Activated B cell treated with CpG ODN at 0.5 μM for 24 hours (primary cell): Measurements from ENCODE around the gene FSTL4. TPM values are rescaled to one million over a fixed set of nuclear protein-coding genes. Genes with fewer than 3 reads are reported as not detected.
"Not testable (repeated sequence)": the region's sequence is repeated elsewhere in the genome, so short reads cannot be mapped to it uniquely, and the experiment has no call there.

Experiments
- ATAC-seq: fragments of 200-7000 bp; cut with Tn5 transposase; one replicate; pipeline ENCODE4 v1.10.0; 2021; ENCODE audit warnings: low read depth, mild to moderate bottlenecking, moderate library complexity
- CTCF ChIA-PET: fragments of 350-600 bp; sonication (Branson Sonifier 250); formaldehyde crosslinking; loops from one replicate; lab custom pipeline; 2021; ENCODE audit warnings: antibody characterized with exemption; lab: Charles Lee
- POLR2A ChIA-PET: fragments of 350-600 bp; sonication (Branson Sonifier 250); formaldehyde crosslinking; loops from one replicate; lab custom pipeline; 2021; ENCODE audit warnings: antibody characterized with exemption; lab: Charles Lee
- DNase-seq: peaks from one replicate; pipeline ENCODE4 v3.0.0; 2022
- H3K27ac Mint-ChIP-seq: one replicate; pipeline ENCODE4 v1.8.0; 2020; ENCODE audit warnings: mixed read lengths
- H3K27me3 Mint-ChIP-seq: one replicate; pipeline ENCODE4 v1.8.0; 2021; ENCODE audit warnings: mixed read lengths
- H3K36me3 Mint-ChIP-seq: one replicate; pipeline ENCODE4 v1.8.0; 2021; ENCODE audit warnings: low read depth, mixed read lengths
- H3K4me1 Mint-ChIP-seq: one replicate; pipeline ENCODE4 v1.8.0; 2021; ENCODE audit warnings: mixed read lengths
- H3K4me3 Mint-ChIP-seq: one replicate; pipeline ENCODE4 v1.8.0; 2020; ENCODE audit warnings: mild to moderate bottlenecking, mixed read lengths
- H3K9me3 Mint-ChIP-seq: one replicate; pipeline ENCODE4 v1.8.0; 2020; ENCODE audit warnings: mixed read lengths
- intact Hi-C: fragments of 100-400 bp; cut with micrococcal nuclease; formaldehyde crosslinking; loops from one replicate; pipeline ENCODE4 v1.15.1; 2024
- total RNA-seq: library from RNA; stranded (reverse); gene quantifications from 2 replicates; pipeline ENCODE4 v1.2.3, GENCODE V29; 2022
- TF ChIP-seq, protein P1 (sequence below): fragments of 200-600 bp; IDR thresholded peaks from one replicate; pipeline ENCODE4 v1.8.0; 2022; ENCODE audit warnings: antibody characterized with exemption, mild to moderate bottlenecking

FSTL4 gene
- total RNA-seq, 1 donor from 2014 or later: 1.7 TPM

DNA sequence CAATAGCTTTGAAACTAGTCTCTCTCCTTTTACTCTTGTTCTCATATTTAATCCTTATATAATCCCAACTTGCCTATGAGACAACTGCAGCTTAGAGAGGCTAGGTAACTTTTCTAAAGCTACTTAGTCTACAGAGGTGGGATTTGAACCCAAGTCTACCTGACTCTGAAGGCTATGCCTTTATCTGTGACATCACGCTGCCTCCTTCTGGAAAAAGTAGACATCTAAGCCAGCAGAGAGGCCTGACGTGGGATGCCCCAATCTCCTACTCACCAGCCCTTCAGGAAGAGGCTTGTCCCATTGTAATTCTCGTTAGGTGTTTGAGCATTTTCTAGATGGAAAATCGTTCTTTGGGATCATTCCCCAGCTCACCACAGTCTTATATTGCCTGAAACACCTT is 393.0 kb downstream of the FSTL4 start:
- intact Hi-C loops: no loop called here
- no peak overlapping the region for H3K27ac Mint-ChIP-seq
- H3K4me3 Mint-ChIP-seq: no peak overlapping the region
- ChIA-PET POLR2A (interaction anchor here (0.7 kb wide), 1 partner anchor 209 kb away, joined by 3 read pairs; no protein-coding TSS in a partner anchor), CTCF (no interaction called here)
- DNase-seq: no peak
- TF ChIP-seq, protein P1, sequence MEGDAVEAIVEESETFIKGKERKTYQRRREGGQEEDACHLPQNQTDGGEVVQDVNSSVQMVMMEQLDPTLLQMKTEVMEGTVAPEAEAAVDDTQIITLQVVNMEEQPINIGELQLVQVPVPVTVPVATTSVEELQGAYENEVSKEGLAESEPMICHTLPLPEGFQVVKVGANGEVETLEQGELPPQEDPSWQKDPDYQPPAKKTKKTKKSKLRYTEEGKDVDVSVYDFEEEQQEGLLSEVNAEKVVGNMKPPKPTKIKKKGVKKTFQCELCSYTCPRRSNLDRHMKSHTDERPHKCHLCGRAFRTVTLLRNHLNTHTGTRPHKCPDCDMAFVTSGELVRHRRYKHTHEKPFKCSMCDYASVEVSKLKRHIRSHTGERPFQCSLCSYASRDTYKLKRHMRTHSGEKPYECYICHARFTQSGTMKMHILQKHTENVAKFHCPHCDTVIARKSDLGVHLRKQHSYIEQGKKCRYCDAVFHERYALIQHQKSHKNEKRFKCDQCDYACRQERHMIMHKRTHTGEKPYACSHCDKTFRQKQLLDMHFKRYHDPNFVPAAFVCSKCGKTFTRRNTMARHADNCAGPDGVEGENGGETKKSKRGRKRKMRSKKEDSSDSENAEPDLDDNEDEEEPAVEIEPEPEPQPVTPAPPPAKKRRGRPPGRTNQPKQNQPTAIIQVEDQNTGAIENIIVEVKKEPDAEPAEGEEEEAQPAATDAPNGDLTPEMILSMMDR: no peak
- no peaks in the 10 kb centered on the region for H3K9me3 Mint-ChIP-seq
- no peaks in the 10 kb centered on the region for H3K4me1 Mint-ChIP-seq
- peaks cover 2% of the 10 kb centered on the region for H3K27me3 Mint-ChIP-seq
- ATAC-seq: no peak
- H3K36me3 Mint-ChIP-seq: no peaks in the 10 kb centered on the region

DNA sequence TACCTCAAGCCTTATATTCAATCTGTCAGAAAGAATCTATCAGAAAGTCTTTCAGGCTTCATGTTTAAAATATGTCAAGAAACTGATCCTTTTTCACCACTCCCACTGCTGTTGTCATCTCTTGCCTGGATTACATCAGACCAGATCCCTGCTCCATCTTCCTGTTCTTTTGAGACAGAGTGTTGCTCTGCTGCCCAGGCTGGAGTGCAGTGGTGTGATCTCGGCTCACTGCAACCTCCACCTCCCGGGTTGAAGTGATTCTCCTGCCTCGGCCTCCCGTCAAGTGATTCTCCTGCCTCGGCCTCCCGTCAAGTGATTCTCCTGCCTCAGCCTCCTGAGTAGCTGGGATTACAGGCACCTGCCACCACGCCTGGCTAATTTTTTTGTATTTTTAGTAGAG is 396.2 kb downstream of the FSTL4 start:
- intact Hi-C loops, ATAC-seq, H3K36me3 Mint-ChIP-seq, H3K9me3 Mint-ChIP-seq, CTCF ChIA-PET, H3K4me3 Mint-ChIP-seq, H3K4me1 Mint-ChIP-seq, H3K27me3 Mint-ChIP-seq, POLR2A ChIA-PET, H3K27ac Mint-ChIP-seq, DNase-seq: not testable (repeated sequence)

DNA sequence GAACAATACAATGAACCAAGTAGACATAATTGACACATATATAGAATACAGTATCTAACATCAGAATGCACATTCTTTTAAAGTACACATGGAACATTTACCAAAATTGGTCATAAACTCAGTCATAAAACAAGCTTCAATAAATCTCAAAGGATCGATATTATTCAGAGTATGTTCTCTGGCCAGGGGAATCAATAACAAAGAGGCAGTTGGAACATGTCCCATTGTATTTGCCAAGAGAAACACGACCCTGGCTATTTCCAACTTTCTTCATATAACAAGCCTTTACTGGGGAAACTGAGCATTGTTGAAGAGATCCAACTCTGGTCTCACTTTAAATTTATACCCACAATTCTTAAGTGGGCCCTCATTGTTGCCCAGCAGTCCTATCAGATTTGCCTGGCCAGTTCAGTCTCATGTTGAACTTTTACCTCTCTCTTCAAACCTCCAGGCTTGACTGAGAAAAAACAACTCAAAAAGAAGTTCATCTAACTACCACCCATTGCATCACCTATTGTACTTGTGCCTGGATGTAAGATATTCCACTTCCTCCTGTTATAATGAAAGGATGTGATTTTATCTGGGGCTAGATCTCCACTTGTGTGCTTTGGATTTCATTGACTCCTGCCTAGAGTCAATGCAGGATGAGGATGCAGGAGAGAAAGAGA is 398.1 kb downstream of the FSTL4 start:
- intact Hi-C loops: no loop called here

DNA sequence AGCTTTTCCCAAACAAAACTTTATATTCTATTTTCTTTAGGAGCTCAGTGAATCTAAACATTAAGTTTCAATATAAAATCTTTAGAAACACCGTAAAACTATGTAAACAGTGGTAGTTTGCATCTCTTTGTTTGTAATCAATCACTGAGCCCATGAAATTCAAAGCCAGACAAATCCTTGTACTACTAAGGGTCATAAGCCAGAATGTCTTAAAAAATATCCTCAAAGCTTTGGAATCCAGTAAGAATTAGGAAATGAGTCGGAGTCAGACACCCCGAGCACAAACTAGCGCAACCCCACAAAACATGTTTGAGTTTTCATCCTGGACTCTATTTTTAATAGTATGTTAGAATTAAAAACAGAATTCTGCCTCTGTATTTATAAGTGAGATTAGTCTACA is 406.7 kb downstream of the FSTL4 start:
- TF ChIP-seq, protein P1: no peak
- no peak overlapping the region for H3K4me3 Mint-ChIP-seq
- H3K27ac Mint-ChIP-seq: no peak overlapping the region
- H3K9me3 Mint-ChIP-seq: no peaks in the 10 kb centered on the region
- H3K36me3 Mint-ChIP-seq: no peaks in the 10 kb centered on the region
- no peaks in the 10 kb centered on the region for H3K4me1 Mint-ChIP-seq
- ATAC-seq: no peak
- CTCF ChIA-PET: no interaction called here
- DNase-seq: no peak
- POLR2A ChIA-PET: no interaction called here
- H3K27me3 Mint-ChIP-seq: peaks cover 2% of the 10 kb centered on the region
- intact Hi-C loops: no loop called here

More for the DNA sequence above, 398.1 kb downstream of the FSTL4 start:
- ATAC-seq: no peak
- no peak overlapping the region for H3K4me3 Mint-ChIP-seq
- no peaks in the 10 kb centered on the region for H3K36me3 Mint-ChIP-seq
- H3K4me1 Mint-ChIP-seq: no peaks in the 10 kb centered on the region
- no peak for DNase-seq
- no peaks in the 10 kb centered on the region for H3K9me3 Mint-ChIP-seq
- TF ChIP-seq, protein P1: no peak
- ChIA-PET POLR2A (no interaction called here), CTCF (no interaction called here)
- peaks cover 2% of the 10 kb centered on the region for H3K27me3 Mint-ChIP-seq
- no peak overlapping the region for H3K27ac Mint-ChIP-seq

DNA sequence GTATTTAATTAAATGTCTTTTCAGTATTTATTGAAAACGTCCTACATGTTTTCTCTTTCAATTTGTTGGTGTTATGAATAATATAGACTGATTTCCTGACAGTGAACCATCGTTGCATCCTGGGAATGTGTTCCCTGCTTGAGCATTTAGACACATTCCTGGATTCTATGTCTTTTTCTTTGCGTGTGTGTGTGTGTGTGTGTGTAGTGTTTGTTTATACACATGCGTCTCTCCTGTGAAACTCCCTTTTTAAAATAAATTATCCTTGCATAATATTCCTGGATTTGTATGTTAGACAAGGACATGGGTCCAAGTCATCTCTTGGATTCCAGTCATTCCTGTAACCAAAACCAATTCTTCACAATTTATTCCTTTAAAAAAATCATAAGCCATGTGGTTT is 407.1 kb downstream of the FSTL4 start:
- Mint-ChIP-seq H3K27ac (no peak overlapping the region), H3K36me3 (no peaks in the 10 kb centered on the region), H3K27me3 (peaks cover 2% of the 10 kb centered on the region), H3K9me3 (no peaks in the 10 kb centered on the region), H3K4me3 (no peak overlapping the region), H3K4me1 (no peaks in the 10 kb centered on the region)
- intact Hi-C loops: no loop called here
- ATAC-seq (no peak), DNase-seq (no peak)
- TF ChIP-seq, protein P1: no peak
- ChIA-PET CTCF (no interaction called here), POLR2A (no interaction called here)
